Memory B cell (primary cell): ENCODE results near the gene GSX2.
"Not testable (repeated sequence)": the region's sequence is repeated elsewhere in the genome, so short reads cannot be mapped to it uniquely, and the experiment has no call there.

Experiments used
- ATAC-seq: fragments of 150-1000 bp; cut with Tn5 transposase; 2 replicates; pipeline ENCODE4 v1.10.0; 2021; ENCODE audit warnings: low read depth, mild to moderate bottlenecking, moderate library complexity
- DNase-seq, 2 donors: peaks; one replicate each; pipeline ENCODE4 v3.0.0; 2022; ENCODE audit warnings: low spot score in 2 of 2
- H3K27ac Mint-ChIP-seq: one replicate; pipeline ENCODE4 v1.8.0; 2022; ENCODE audit warnings: mild to moderate bottlenecking, moderate library complexity, mixed read lengths
- H3K27me3 Mint-ChIP-seq: one replicate; pipeline ENCODE4 v1.8.0; 2022; ENCODE audit warnings: mixed read lengths
- H3K36me3 Mint-ChIP-seq: one replicate; pipeline ENCODE4 v1.8.0; 2022; ENCODE audit warnings: mild to moderate bottlenecking, mixed read lengths
- H3K4me1 Mint-ChIP-seq: one replicate; pipeline ENCODE4 v1.8.0; 2022; ENCODE audit warnings: mixed read lengths
- H3K4me3 Mint-ChIP-seq: one replicate; pipeline ENCODE4 v1.8.0; 2022; ENCODE audit warnings: mild to moderate bottlenecking, moderate library complexity, mixed read lengths
- H3K9me3 Mint-ChIP-seq: one replicate; pipeline ENCODE4 v1.8.0; 2022; ENCODE audit warnings: mixed read lengths

GSX2 gene

GRCh38 chr4:54099748-54100574 lies at the start of gene GSX2:
Gene GSX2 (plus strand): TSS chr4:54100163. CDS start chr4:54100345, 182 bp downstream.
- Mint-ChIP-seq H3K27ac (no peak within 1 kb of the TSS), H3K36me3 (no peaks in the 10 kb centered on the region), H3K4me3 (peak within 1 kb of the TSS; percentile 68), H3K4me1 (peaks cover 22% of the 10 kb centered on the region), H3K27me3 (peaks cover 46% of the 10 kb centered on the region), H3K9me3 (no peaks in the 10 kb centered on the region)
- ATAC-seq (no peak), DNase-seq (no peak)

GRCh38 chr4:54050214-54050904 lies 49.6 kb upstream of the GSX2 start:
- no peak for ATAC-seq
- H3K27ac Mint-ChIP-seq: peak overlapping the region; percentile 30
- no peak for DNase-seq
- H3K9me3 Mint-ChIP-seq: no peaks in the 10 kb centered on the region
- peaks cover 23% of the 10 kb centered on the region for H3K4me1 Mint-ChIP-seq
- H3K4me3 Mint-ChIP-seq: no peak overlapping the region
- H3K27me3 Mint-ChIP-seq: no peaks in the 10 kb centered on the region
- H3K36me3 Mint-ChIP-seq: peaks cover 19% of the 10 kb centered on the region

- H3K4me3 Mint-ChIP-seq, H3K27ac Mint-ChIP-seq: not testable (repeated sequence)
- peaks cover 42% of the 10 kb centered on the region for H3K4me1 Mint-ChIP-seq
These were observed 46.6 kb upstream of the GSX2 start for GRCh38 chr4:54053322-54053721.

GRCh38 chr4:54054501-54054900 lies 45.5 kb upstream of the GSX2 start:
- Mint-ChIP-seq H3K27ac (no peak overlapping the region), H3K27me3 (no peaks in the 10 kb centered on the region), H3K36me3 (peaks cover 16% of the 10 kb centered on the region), H3K9me3 (no peaks in the 10 kb centered on the region), H3K4me3 (no peak overlapping the region), H3K4me1 (peaks cover 44% of the 10 kb centered on the region)
- ATAC-seq: no peak
- no peak for DNase-seq

More at GRCh38 chr4:54053322-54053721, 46.6 kb upstream of the GSX2 start:
- not testable (repeated sequence) for H3K9me3 Mint-ChIP-seq, H3K27me3 Mint-ChIP-seq, DNase-seq, ATAC-seq
- H3K36me3 Mint-ChIP-seq: peaks cover 18% of the 10 kb centered on the region

- peaks cover 47% of the 10 kb centered on the region for H3K4me1 Mint-ChIP-seq
- no peaks in the 10 kb centered on the region for H3K9me3 Mint-ChIP-seq
- no peak for ATAC-seq
- no peaks in the 10 kb centered on the region for H3K27me3 Mint-ChIP-seq
- H3K36me3 Mint-ChIP-seq: peaks cover 16% of the 10 kb centered on the region
- no peak for DNase-seq
- H3K4me3 Mint-ChIP-seq: no peak overlapping the region
- no peak overlapping the region for H3K27ac Mint-ChIP-seq
These were observed 44.5 kb upstream of the GSX2 start for GRCh38 chr4:54055494-54055893.

GRCh38 chr4:54056360-54056759 lies 43.6 kb upstream of the GSX2 start:
- peak; percentile 60 for ATAC-seq
- peaks cover 13% of the 10 kb centered on the region for H3K36me3 Mint-ChIP-seq
- peaks cover 43% of the 10 kb centered on the region for H3K4me1 Mint-ChIP-seq
- no peaks in the 10 kb centered on the region for H3K27me3 Mint-ChIP-seq
- H3K9me3 Mint-ChIP-seq: no peaks in the 10 kb centered on the region
- H3K4me3 Mint-ChIP-seq: peak overlapping the region; percentile 27
- DNase-seq: no peak
- no peak overlapping the region for H3K27ac Mint-ChIP-seq

GRCh38 chr4:54058171-54058570 lies 41.8 kb upstream of the GSX2 start:
- Mint-ChIP-seq H3K9me3 (no peaks in the 10 kb centered on the region), H3K4me3 (peak overlapping the region; percentile 45), H3K27me3 (no peaks in the 10 kb centered on the region), H3K36me3 (peaks cover 9% of the 10 kb centered on the region), H3K27ac (peak overlapping the region; percentile 60), H3K4me1 (peaks cover 51% of the 10 kb centered on the region)
- DNase-seq: no peak
- ATAC-seq: peak; percentile 53

GRCh38 chr4:54060116-54060515 lies 39.8 kb upstream of the GSX2 start:
- peaks cover 6% of the 10 kb centered on the region for H3K36me3 Mint-ChIP-seq

GRCh38 chr4:54061067-54061466 lies 38.9 kb upstream of the GSX2 start:
- no peaks in the 10 kb centered on the region for H3K27me3 Mint-ChIP-seq
- H3K4me1 Mint-ChIP-seq: peaks cover 55% of the 10 kb centered on the region
- DNase-seq (no peak), ATAC-seq (no peak)
- peak overlapping the region; percentile 11 for H3K4me3 Mint-ChIP-seq
- H3K27ac Mint-ChIP-seq: no peak overlapping the region
- H3K9me3 Mint-ChIP-seq: no peaks in the 10 kb centered on the region
- peaks cover 3% of the 10 kb centered on the region for H3K36me3 Mint-ChIP-seq

More at GRCh38 chr4:54060116-54060515, 39.8 kb upstream of the GSX2 start:
- Mint-ChIP-seq H3K9me3 (no peaks in the 10 kb centered on the region), H3K4me3 (no peak overlapping the region), H3K27me3 (no peaks in the 10 kb centered on the region), H3K4me1 (peaks cover 51% of the 10 kb centered on the region), H3K27ac (no peak overlapping the region)
- ATAC-seq (no peak), DNase-seq (no peak)

- Mint-ChIP-seq H3K4me3 (peak overlapping the region; percentile 24), H3K27me3 (no peaks in the 10 kb centered on the region), H3K4me1 (peaks cover 50% of the 10 kb centered on the region), H3K9me3 (no peaks in the 10 kb centered on the region), H3K27ac (no peak overlapping the region), H3K36me3 (peaks cover 3% of the 10 kb centered on the region)
- DNase-seq: no peak
- no peak for ATAC-seq
These were observed 38.1 kb upstream of the GSX2 start for GRCh38 chr4:54061873-54062272.

GRCh38 chr4:54062392-54062791 lies 37.6 kb upstream of the GSX2 start:
- H3K4me1 Mint-ChIP-seq: peaks cover 45% of the 10 kb centered on the region
- DNase-seq (no peak), ATAC-seq (no peak)
- peaks cover 3% of the 10 kb centered on the region for H3K36me3 Mint-ChIP-seq
- no peak overlapping the region for H3K27ac Mint-ChIP-seq
- H3K27me3 Mint-ChIP-seq: no peaks in the 10 kb centered on the region
- H3K4me3 Mint-ChIP-seq: peak overlapping the region; percentile 90
- H3K9me3 Mint-ChIP-seq: no peaks in the 10 kb centered on the region

- Mint-ChIP-seq H3K36me3 (peaks cover 1% of the 10 kb centered on the region), H3K27me3 (no peaks in the 10 kb centered on the region), H3K4me3 (peak overlapping the region; percentile 90), H3K27ac (peak overlapping the region; percentile 94), H3K9me3 (no peaks in the 10 kb centered on the region), H3K4me1 (peaks cover 37% of the 10 kb centered on the region)
- DNase-seq: no peak
- ATAC-seq: no peak
These were observed 36.7 kb upstream of the GSX2 start for GRCh38 chr4:54063229-54063628.

- peaks cover 34% of the 10 kb centered on the region for H3K4me1 Mint-ChIP-seq
- peak overlapping the region; percentile 90 for H3K4me3 Mint-ChIP-seq
These were observed 36.1 kb upstream of the GSX2 start for GRCh38 chr4:54063737-54064316.

More at GRCh38 chr4:54063737-54064316, 36.1 kb upstream of the GSX2 start:
- DNase-seq: peak in 1 of 2 donors; percentile 49
- peak overlapping the region; percentile 94 for H3K27ac Mint-ChIP-seq
- H3K36me3 Mint-ChIP-seq: no peaks in the 10 kb centered on the region
- no peaks in the 10 kb centered on the region for H3K9me3 Mint-ChIP-seq
- H3K27me3 Mint-ChIP-seq: no peaks in the 10 kb centered on the region
- peak; percentile 31 for ATAC-seq
